ACHN (cell line): Measurements from ENCODE around the gene TADA2A.
A peak's percentile ranks its signal among the peaks of the same experiment; 100 is the strongest.
"Not testable (repeated sequence)": the region's sequence is repeated elsewhere in the genome, so short reads cannot be mapped to it uniquely, and the experiment has no call there.

Experiments
- DNase-seq: peaks from one replicate; pipeline ENCODE4 v3.0.0-alpha.2; 2015
- in situ Hi-C: cut with HindIII; loops from 2 replicates; pipeline ENCODE4 v1.10.0; 2017; ENCODE audit warnings: low sequenced_read_pairs, low pct_ligation_motif_present, low pct_unique_long_range_greater_than_20kb

Gene TADA2A

GRCh38 chr17:37392024-37392590 lies 14.6 kb upstream of the TADA2A start:
- in situ Hi-C loops: no loop called here
- DNase-seq: peak; percentile 91

DNA sequence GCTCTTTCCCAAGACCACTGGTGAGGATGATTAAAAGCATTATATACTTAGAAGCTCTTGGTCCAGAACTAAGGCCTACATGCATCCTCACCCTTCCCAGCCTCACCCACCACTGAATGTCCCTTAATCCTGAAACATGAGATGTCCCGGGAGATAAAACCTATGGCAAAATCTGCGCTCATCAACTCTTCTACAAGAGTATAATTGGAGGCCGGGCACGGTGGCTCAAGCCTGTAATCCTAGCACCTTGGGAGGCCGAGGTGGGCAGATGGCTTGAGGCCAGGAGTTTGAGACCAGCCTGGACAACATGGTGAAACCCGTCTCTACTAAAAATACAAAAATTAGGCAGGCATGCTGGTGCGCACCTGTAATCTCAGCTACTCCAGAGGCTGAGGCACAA lies 13.3 kb upstream of the TADA2A start:
- in situ Hi-C loops: no loop called here
- no peak for DNase-seq

DNA sequence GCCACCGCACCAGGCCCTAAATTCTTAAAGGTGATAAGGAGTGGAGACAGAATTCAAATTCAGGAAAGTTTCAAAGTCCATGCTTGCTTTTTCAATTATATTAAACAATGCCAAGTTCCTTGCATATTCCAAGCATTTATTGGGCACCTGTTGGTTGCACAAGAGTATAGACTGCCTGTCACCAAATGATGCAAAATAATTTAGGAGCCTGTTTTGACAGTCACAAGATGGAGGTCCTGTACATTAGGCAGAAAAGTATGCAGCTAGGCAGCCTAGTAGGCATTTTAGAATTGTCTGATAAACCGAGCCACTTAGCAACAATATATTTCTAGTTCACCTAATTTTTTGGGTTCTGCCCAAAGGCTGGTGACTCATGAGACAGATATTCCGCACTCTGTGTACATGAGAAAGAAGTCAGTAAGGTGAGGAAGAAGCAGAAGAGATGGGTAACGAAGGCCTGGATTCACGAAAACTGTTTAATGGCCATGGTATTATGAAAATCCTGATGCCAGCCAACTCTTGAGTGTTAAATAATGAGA lies 7.4 kb upstream of the TADA2A start:
- no peak for DNase-seq
- in situ Hi-C loops: no loop called here

DNA sequence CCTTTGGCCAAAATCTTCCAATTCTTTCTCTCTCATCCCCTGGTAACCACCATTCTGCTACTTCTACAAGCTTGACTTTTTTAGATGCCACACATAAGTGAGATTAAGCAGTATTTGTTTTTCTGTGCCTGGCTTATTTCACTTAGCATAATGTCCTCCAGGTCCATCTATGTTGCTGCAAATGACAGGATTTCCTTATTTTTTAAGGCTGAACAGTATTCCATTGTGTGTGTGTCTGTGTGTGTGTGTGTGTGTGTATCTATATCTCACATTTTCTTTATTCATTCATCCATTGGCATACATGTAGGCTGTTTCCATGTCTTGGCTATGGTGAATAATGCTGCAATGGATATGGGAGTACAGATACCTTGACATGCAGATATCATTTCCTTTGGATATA lies 6.2 kb upstream of the TADA2A start:
- in situ Hi-C loops: no loop called here
- no peak for DNase-seq

- in situ Hi-C loops, DNase-seq: not testable (repeated sequence)
Observed at GRCh38 chr17:37405522-37405921, 1.2 kb upstream of the TADA2A start.

DNA sequence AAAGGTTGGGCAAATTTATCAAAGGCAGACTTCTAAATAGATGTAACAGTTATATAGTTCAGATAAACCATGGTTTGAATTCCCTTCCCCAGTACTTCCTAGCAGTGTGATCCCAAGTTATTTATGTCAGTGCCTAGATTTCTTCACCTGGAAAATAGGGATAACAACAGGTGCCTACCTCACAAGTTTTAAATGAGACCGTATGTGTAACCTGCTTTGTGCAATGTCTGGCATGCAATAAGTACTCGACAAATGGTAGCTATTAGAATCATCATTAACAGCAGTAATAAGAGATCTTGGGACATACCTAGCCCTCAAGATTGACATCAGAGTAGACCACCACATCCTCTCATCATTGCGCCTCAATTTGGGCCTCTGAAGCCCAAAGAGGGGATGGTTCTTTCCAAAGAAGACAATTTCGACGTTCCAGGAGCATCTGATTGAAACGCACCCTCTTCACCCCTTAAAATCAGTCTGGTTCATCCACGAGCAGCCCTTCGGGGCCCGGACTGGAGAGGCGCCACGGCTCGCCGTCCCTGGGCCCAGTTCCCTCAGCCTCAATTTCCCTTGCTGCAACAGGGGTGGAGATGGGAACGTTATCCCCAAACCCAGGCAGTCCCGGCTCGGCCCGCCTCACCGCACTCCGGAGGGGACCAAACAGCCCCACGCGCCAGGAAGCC lies 591 bp upstream of the TADA2A start:
- in situ Hi-C loops: no loop called here
- DNase-seq: peak; percentile 43

DNA sequence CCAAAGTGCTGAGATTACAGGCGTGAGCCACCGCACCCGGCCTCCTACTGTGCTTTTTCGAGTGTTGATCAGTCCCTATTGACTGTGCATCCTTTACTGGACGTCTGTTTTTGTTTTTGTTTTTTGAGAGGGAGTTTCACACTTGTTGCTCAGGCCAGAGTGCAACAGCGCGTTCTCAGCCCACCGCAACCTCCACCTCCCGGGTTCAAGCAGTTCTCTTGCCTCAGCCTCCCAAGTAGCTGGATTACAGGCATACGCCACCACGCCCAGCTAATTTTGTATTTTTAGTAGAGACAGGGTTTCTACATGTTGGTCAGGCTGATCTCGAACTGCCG lies 1.4 kb downstream of the TADA2A start:
- DNase-seq, in situ Hi-C loops: not testable (repeated sequence)

GRCh38 chr17:37410357-37410756 lies 3.7 kb downstream of the TADA2A start:
- DNase-seq: no peak
- in situ Hi-C loops: no loop called here

DNA sequence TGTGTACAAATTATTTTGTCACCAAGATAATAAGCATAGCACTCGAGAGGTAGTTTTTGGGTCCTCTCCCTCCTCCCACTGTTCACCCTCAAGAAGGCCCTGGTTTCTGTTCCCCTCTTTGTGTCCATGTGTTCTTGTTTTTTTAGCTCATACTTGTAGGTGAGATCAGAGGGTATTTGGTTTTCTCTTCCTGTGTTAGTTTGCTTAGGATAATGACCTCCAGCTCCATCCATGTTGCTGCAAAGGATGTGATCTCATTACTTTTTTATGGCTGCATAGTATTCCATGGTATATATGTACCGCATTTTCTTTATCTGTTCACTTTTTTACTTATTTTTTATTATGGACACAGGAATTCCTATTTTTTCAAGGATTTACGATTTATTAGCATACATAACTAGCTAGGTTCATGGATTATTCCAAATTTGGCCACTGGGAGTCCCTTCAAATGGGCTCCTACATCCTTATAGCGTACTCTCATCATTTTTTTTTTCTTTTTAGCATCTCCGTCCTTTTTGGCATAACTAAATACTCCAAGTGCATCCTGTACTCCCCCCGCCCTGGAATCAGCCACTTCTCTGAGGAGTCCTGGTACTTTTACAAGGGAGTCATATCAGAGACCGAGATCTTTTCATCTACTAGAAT lies 7.3 kb downstream of the TADA2A start:
- DNase-seq: no peak
- in situ Hi-C loops: no loop called here

DNA sequence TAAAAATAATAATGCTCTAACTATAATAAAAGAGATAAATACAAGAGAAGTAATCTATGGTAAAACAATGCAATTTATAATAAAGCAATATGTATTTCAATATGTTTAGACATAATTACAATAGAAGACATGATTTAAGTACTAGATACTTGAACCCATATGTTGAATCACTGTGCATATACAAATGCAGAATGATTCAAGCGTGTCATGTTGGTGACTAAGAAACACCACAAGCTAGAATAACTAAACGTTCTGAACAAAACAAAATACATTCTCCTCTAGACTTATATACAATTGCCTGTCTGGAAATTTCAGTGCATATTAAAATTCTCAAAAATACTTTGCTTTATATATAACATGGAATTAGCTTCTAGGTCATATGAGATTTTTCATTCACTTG lies 11.2 kb downstream of the TADA2A start:
- DNase-seq: no peak
- in situ Hi-C loops: no loop called here

DNA sequence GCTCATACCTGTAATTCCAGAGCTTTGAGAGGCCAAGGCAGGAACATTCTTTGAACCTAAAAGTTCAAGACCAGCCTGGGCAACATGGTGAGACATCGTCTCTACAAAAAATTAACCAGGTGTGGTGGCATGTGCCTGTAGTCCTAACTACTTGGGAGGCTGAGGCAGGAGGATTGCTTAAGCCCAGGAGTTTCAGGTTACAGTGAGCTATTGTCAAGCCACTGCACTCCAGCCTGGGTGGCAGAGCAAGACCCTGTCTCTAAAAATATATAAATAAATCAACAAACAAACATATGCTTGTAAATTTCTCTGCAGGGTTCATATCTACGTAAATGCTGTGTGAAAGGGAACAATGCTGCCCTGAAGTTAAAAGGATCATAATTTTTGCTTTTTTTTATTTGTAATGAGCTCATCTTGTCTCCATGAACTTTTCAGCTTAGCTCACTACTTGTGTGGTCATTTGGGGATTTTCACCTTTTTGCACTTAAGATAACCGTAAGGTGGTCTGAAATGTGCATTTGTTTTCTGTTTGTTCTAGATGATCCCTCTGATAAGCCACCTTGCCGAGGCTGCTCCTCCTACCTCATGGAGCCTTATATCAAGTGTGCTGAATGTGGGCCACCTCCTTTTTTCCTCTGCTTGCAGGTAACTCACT lies 16.4 kb downstream of the TADA2A start:
- DNase-seq: no peak
- in situ Hi-C loops: no loop called here

DNA sequence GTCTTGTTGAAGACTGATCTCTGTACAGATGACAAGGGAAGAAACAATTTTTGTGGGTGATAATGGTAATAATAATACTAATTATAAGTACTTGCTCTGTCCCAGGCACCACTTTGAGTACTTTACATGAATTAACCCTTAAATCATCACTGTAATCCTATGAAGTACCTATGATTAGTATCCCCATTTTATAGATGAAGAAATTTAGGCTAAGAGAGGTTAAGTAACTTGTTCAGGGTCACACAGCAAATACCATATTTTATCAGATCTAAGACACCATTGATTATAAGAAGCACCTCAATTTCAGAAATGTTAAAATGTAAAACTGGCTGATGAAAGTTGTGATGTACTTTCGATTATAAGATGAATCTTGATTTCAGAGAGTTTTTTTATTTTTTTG lies 18.6 kb downstream of the TADA2A start:
- in situ Hi-C loops: no loop called here

GRCh38 chr17:37429039-37429438 lies 22.4 kb downstream of the TADA2A start:
- in situ Hi-C loops: no loop called here
- no peak for DNase-seq

More for the DNA sequence above, 18.6 kb downstream of the TADA2A start:
- no peak for DNase-seq

DNA sequence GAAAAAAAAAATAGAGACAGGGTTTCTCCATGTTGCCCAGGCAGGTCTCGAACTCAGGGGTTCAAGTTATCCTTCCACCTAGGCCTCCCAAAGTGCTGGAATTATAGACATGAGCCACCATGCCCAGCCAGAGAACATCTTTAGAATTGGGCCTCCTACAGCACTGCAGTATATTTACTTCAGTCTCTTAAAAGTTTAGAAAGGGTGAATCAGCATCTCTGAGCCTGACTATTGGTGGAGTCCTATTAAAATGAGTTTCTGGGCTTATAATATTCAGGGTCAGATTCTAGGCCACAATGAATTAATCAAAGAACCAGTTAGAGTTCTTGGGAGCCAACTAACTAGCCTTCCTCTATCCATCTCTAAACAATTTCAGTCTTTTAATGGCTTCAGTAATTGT lies 22.8 kb downstream of the TADA2A start:
- no peak for DNase-seq
- in situ Hi-C loops: no loop called here

- in situ Hi-C loops: no loop called here
- DNase-seq: no peak
Observed at GRCh38 chr17:37430051-37430627, 23.5 kb downstream of the TADA2A start.

GRCh38 chr17:37432671-37433070 lies 26.0 kb downstream of the TADA2A start:
- in situ Hi-C loops: no loop called here
- DNase-seq: no peak

DNA sequence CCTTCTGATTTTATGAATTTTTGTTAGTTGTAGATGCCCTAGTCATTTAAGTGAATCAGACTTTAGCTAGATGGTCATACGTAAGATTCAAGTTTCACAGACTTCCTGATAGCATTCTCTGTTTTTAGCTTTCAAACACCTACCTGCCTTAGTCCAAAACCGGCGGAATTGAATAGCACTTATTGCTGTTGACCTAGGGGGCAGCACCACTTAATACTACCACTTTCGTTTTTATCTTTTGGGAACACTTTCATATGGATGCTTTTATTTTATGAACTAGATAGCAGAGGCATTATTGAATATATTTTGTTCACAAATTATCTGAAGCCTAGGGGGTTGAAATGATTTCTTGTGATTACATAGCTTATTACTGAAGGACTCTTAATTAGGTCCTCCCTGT lies 31.5 kb downstream of the TADA2A start:
- in situ Hi-C loops: no loop called here
- peak; percentile 46 for DNase-seq

GRCh38 chr17:37440424-37440823 lies 33.7 kb downstream of the TADA2A start:
- no peak for DNase-seq
- in situ Hi-C loops: no loop called here

GRCh38 chr17:37441369-37442014 lies 34.8 kb downstream of the TADA2A start:
- in situ Hi-C loops, DNase-seq: not testable (repeated sequence)
